ENCODE data around the gene RAB21. TPM values are rescaled to one million over a fixed set of nuclear protein-coding genes. Genes with fewer than 3 reads are reported as not detected.
A peak's percentile ranks its signal among the peaks of the same experiment; 100 is the strongest.

RAB21 gene
- total and polyA plus RNA-seq, 2 donors (not counting 1 experiment from before 2014, with no cell fraction given): 7.3 to 83.7 TPM

DNA sequence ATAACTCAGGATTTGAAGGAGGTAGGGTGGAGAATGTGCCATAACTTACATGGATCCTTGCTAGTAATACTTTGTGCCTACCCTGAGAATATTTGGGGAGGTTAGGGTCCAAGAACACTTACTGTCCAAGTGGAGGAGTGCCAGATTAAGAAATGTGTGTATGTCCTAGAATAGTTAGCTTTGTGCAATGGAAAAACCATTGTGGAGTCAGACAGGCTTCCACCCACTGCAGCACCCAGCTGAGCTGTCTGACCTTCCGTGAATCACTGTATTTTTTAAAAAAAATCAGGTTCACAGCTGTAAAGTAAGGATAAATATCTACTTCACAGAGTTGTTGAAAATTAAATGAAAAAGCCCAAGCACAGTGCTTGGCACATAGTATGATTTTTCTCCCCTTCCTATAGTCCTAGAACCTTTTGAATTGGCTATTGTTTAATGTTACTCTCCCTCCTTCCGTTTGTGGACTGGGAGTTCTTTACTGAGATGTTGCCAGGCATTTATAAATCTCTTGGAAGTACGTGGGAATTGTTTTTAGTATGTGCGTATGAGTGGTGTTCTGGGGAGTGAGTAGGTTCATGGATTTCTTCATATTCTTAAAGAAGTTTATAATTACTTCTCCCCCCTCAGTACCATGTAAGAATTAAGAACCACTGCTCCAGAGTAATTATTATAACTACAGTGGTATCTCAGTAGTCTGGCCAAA lies 9.2 kb downstream of the RAB21 start:
- Histone ChIP-seq H3K36me3 (replicated peaks in 1 of 2; ENCODE audit: control extremely low read depth in 1 of 2, control insufficient read depth in 1 of 2, extremely low read depth in 1 of 2, insufficient read depth in 2 of 2, low read length in 1 of 2) (peaks cover 21 to 30% of the 10 kb centered on the region in 2 experiments), H3K27ac (ENCODE audit: low read length in 2 of 2) (no peak overlapping the region), H3K4me1 (ENCODE audit: control insufficient read depth in 2 of 2, insufficient read depth in 2 of 2, low read length in 2 of 2) (peaks cover 5 to 15% of the 10 kb centered on the region in 2 donors), H3K4me2 (replicated peaks; ENCODE audit: low read depth, low read length, poor library complexity, severe bottlenecking) (no peak overlapping the region), H3K27me3 (replicated peaks in 1 of 4; ENCODE audit: control extremely low read depth in 1 of 4, control insufficient read depth in 3 of 4, insufficient read depth in 4 of 4, low read length in 3 of 4) (no peaks in the 10 kb centered on the region), H3K4me3 (ENCODE audit: control extremely low read depth in 1 of 5, extremely low read depth in 1 of 5, insufficient read depth in 1 of 5, low read depth in 2 of 5, low read length in 4 of 5) (no peak overlapping the region), H3K9ac (ENCODE audit: low read length) (no peak overlapping the region), H3K9me3 (ENCODE audit: control extremely low read depth in 1 of 3, control insufficient read depth in 2 of 3, insufficient read depth in 1 of 3, low read length in 2 of 3) (peaks cover 15 to 25% (median 25%) of the 10 kb centered on the region in 3 donors), H2AFZ (ENCODE audit: insufficient read depth, low read depth, low read length, poor library complexity, severe bottlenecking) (no peak overlapping the region), H4K20me1 (ENCODE audit: control insufficient read depth, insufficient read depth, low read length, poor library complexity, severe bottlenecking) (peaks cover 73% of the 10 kb centered on the region), H3K79me2 (ENCODE audit: control insufficient read depth, insufficient read depth, low read length) (peaks cover 98% of the 10 kb centered on the region)
- no peak overlapping the region for H3K4me3 Mint-ChIP-seq
- H3K9me3 Mint-ChIP-seq (ENCODE audit: insufficient read depth): peaks cover 15% of the 10 kb centered on the region
- peaks cover 56% of the 10 kb centered on the region for H3K4me1 Mint-ChIP-seq
- H3K27ac Mint-ChIP-seq: no peak overlapping the region
- no peak for ATAC-seq (ENCODE audit: low read depth)
- H3K27me3 Mint-ChIP-seq: no peaks in the 10 kb centered on the region
- no peak for TF ChIP-seq EZH2 (IDR thresholded peaks at IDR 0.05; ENCODE audit: borderline replicate concordance, insufficient read depth, low read depth, low read length, poor library complexity, severe bottlenecking)
- TF ChIP-seq CTCF (IDR thresholded peaks at IDR 0.05): no peak
- CTCF ChIA-PET: interaction anchor here (1.8 to 2.5 kb wide), 2 partner anchors 16 to 17 kb away, joined by 6 to 7 read pairs; no protein-coding TSS in a partner anchor
- POLR2A ChIA-PET: no interaction called here
- intact Hi-C loops (cut with micrococcal nuclease): no loop called here
- DNase-seq: no peak
- WGBS (ENCODE audit: insufficient coverage): no CpG with 5 or more reads among the region's 4 CpGs

DNA sequence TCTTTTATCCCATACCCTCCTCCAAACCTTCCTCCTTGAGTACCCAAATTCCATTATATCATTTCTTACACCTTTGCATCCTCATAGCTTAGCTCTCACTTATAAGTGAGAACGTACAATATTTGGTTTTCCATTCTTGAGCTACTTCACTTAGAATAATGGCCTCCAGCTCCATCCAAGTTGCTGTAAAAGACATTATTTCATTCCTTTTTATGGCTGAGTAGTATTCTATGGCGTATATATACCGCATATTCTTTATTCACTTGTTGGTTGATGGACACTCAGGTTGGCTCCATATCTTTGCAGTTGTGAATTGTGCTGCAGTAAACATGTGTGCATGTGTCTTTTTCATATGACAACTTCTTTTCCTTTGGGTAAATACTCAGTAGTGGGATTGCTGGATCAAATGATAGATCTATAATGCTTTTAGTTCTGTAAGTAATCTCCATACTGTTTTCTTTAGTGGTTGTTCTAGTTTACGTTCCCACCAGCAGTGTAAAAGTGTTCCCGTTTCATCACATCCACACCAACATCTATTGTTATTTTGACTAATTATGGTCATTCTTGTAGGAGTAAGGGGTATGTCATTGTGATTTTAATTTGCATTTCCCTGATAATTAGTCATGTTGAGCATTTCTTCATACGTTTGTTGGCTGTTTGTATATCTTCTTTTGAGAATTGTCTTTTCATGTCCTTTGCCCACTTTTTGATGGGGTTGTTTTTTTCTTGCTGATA lies 10.1 kb downstream of the RAB21 start:
- intact Hi-C loops (cut with micrococcal nuclease): no loop called here
- Mint-ChIP-seq H3K4me1 (peaks cover 53% of the 10 kb centered on the region), H3K9me3 (ENCODE audit: insufficient read depth) (peaks cover 10% of the 10 kb centered on the region), H3K27me3 (no peaks in the 10 kb centered on the region), H3K4me3 (peak overlapping the region; percentile 12), H3K27ac (no peak overlapping the region)
- Histone ChIP-seq H4K20me1 (ENCODE audit: control insufficient read depth, insufficient read depth, low read length, poor library complexity, severe bottlenecking) (peaks cover 72% of the 10 kb centered on the region), H3K27me3 (replicated peaks in 1 of 4; ENCODE audit: control extremely low read depth in 1 of 4, control insufficient read depth in 3 of 4, insufficient read depth in 4 of 4, low read length in 3 of 4) (no peaks in the 10 kb centered on the region), H3K4me2 (replicated peaks; ENCODE audit: low read depth, low read length, poor library complexity, severe bottlenecking) (no peak overlapping the region), H3K9ac (ENCODE audit: low read length) (no peak overlapping the region), H3K36me3 (replicated peaks in 1 of 2; ENCODE audit: control extremely low read depth in 1 of 2, control insufficient read depth in 1 of 2, extremely low read depth in 1 of 2, insufficient read depth in 2 of 2, low read length in 1 of 2) (peaks cover 11 to 21% of the 10 kb centered on the region in 2 experiments), H3K4me1 (ENCODE audit: control insufficient read depth in 2 of 2, insufficient read depth in 2 of 2, low read length in 2 of 2) (peaks cover 5 to 17% of the 10 kb centered on the region in 2 donors), H3K9me3 (ENCODE audit: control extremely low read depth in 1 of 3, control insufficient read depth in 2 of 3, insufficient read depth in 1 of 3, low read length in 2 of 3) (peaks cover 7 to 20% (median 16%) of the 10 kb centered on the region in 3 donors), H3K4me3 (ENCODE audit: control extremely low read depth in 1 of 5, extremely low read depth in 1 of 5, insufficient read depth in 1 of 5, low read depth in 2 of 5, low read length in 4 of 5) (no peak overlapping the region), H2AFZ (ENCODE audit: insufficient read depth, low read depth, low read length, poor library complexity, severe bottlenecking) (no peak overlapping the region), H3K79me2 (ENCODE audit: control insufficient read depth, insufficient read depth, low read length) (peaks cover 96% of the 10 kb centered on the region), H3K27ac (ENCODE audit: low read length in 2 of 2) (no peak overlapping the region)
- DNase-seq (no peak), ATAC-seq (ENCODE audit: low read depth) (no peak)
- POLR2A ChIA-PET: no interaction called here
- 100% methylated on average over 1 of the region's 6 CpGs for WGBS (ENCODE audit: insufficient coverage)
- CTCF ChIA-PET: interaction anchor here (2.5 kb wide), 1 partner anchor 15 kb away, joined by 7 read pairs; no protein-coding TSS in a partner anchor
- TF ChIP-seq EZH2 (IDR thresholded peaks at IDR 0.05; ENCODE audit: borderline replicate concordance, insufficient read depth, low read depth, low read length, poor library complexity, severe bottlenecking) (no peak), CTCF (IDR thresholded peaks at IDR 0.05) (no peak)

Measured in B cell (primary cell).